HUES64 (cell line): ENCODE measurements around the gene TBKBP1.
"Not testable (repeated sequence)": the region's sequence is repeated elsewhere in the genome, so short reads cannot be mapped to it uniquely, and the experiment has no call there.

Experiments used
- H3K27ac ChIP-seq: 2 replicates; pipeline ENCODE4 v1.7.0; 2013; ENCODE audit warnings: low read depth, low read length, inconsistent platforms
- H3K27me3 ChIP-seq: 2 replicates; pipeline ENCODE4 v1.6.1; 2013; ENCODE audit warnings: mild to moderate bottlenecking, low read length; ENCODE audit not compliant: insufficient read depth
- H3K36me3 ChIP-seq: 2 replicates; pipeline ENCODE4 v1.6.1; 2013; ENCODE audit warnings: mild to moderate bottlenecking, low read length; ENCODE audit not compliant: insufficient read depth
- H3K4me1 ChIP-seq: 2 replicates; pipeline ENCODE4 v1.6.1; 2013; ENCODE audit warnings: mild to moderate bottlenecking, low read length, moderate library complexity; ENCODE audit not compliant: insufficient read depth
- H3K4me3 ChIP-seq: 2 replicates; pipeline ENCODE4 v1.5.1; 2013; ENCODE audit warnings: mild to moderate bottlenecking, low read length, moderate library complexity
- H3K9ac ChIP-seq: 2 replicates; pipeline ENCODE4 v1.6.1; 2013; ENCODE audit warnings: mild to moderate bottlenecking, low read depth, low read length
- H3K9me3 ChIP-seq: 2 replicates; pipeline ENCODE4 v1.6.1; 2013; ENCODE audit warnings: low read depth, low read length; ENCODE audit not compliant: insufficient read depth
- WGBS: fragments of 150-250, 120-280 bp; methylation state at CpG from one replicate; pipeline ENCODE4 v1.1.7; 2013; ENCODE audit warnings: missing lambda C conversion rate; 5-methylcytosine and 5-hydroxymethylcytosine counted together

Gene TBKBP1

GRCh38 chr17:47739150-47739549 is 45.2 kb downstream of the TBKBP1 start:
- Histone ChIP-seq H3K4me3 (no peak overlapping the region), H3K27ac (no peak overlapping the region), H3K36me3 (no peaks in the 10 kb centered on the region), H3K9ac (no peak overlapping the region), H3K27me3 (peaks cover 38% of the 10 kb centered on the region), H3K9me3 (no peaks in the 10 kb centered on the region), H3K4me1 (no peaks in the 10 kb centered on the region)
- 92% methylated on average over 7 of the region's 8 CpGs for WGBS

- H3K27me3 ChIP-seq: peaks cover 30% of the 10 kb centered on the region
- H3K36me3 ChIP-seq, H3K27ac ChIP-seq, H3K4me1 ChIP-seq, H3K9me3 ChIP-seq, H3K4me3 ChIP-seq, H3K9ac ChIP-seq: not testable (repeated sequence)
- WGBS: 94% methylated on average over 12 of the region's 12 CpGs
These were observed 46.0 kb downstream of the TBKBP1 start for GRCh38 chr17:47739945-47740344.

- H3K4me3 ChIP-seq: no peak overlapping the region
- H3K36me3 ChIP-seq: no peaks in the 10 kb centered on the region
- peaks cover 19% of the 10 kb centered on the region for H3K27me3 ChIP-seq
- H3K9ac ChIP-seq: no peak overlapping the region
- no peaks in the 10 kb centered on the region for H3K4me1 ChIP-seq
- WGBS: 92% methylated on average over 11 of the region's 11 CpGs
- H3K9me3 ChIP-seq: no peaks in the 10 kb centered on the region
- H3K27ac ChIP-seq: no peak overlapping the region
These were observed 47.3 kb downstream of the TBKBP1 start for GRCh38 chr17:47741109-47741792.

- H3K27ac ChIP-seq: no peak overlapping the region
- WGBS: 88% methylated on average over 9 of the region's 9 CpGs
These were observed 47.8 kb downstream of the TBKBP1 start for GRCh38 chr17:47741793-47742145.

GRCh38 chr17:47742319-47743181 is 48.6 kb downstream of the TBKBP1 start:
- H3K4me1 ChIP-seq: no peaks in the 10 kb centered on the region

More at GRCh38 chr17:47741793-47742145, 47.8 kb downstream of the TBKBP1 start:
- no peak overlapping the region for H3K4me3 ChIP-seq
- no peaks in the 10 kb centered on the region for H3K4me1 ChIP-seq
- H3K27me3 ChIP-seq: peaks cover 14% of the 10 kb centered on the region
- no peaks in the 10 kb centered on the region for H3K36me3 ChIP-seq
- no peaks in the 10 kb centered on the region for H3K9me3 ChIP-seq
- no peak overlapping the region for H3K9ac ChIP-seq

GRCh38 chr17:47744168-47745036 is 50.4 kb downstream of the TBKBP1 start:
- Histone ChIP-seq H3K27me3 (peaks cover 9% of the 10 kb centered on the region), H3K9ac (no peak overlapping the region), H3K9me3 (no peaks in the 10 kb centered on the region), H3K27ac (no peak overlapping the region), H3K4me3 (no peak overlapping the region), H3K36me3 (no peaks in the 10 kb centered on the region), H3K4me1 (no peaks in the 10 kb centered on the region)
- 85% methylated on average over 22 of the region's 22 CpGs for WGBS

More at GRCh38 chr17:47742319-47743181, 48.6 kb downstream of the TBKBP1 start:
- no peak overlapping the region for H3K9ac ChIP-seq
- H3K36me3 ChIP-seq: no peaks in the 10 kb centered on the region
- H3K4me3 ChIP-seq: no peak overlapping the region
- 38% methylated on average over 25 of the region's 26 CpGs for WGBS
- H3K27me3 ChIP-seq: peaks cover 9% of the 10 kb centered on the region
- H3K27ac ChIP-seq: no peak overlapping the region
- H3K9me3 ChIP-seq: no peaks in the 10 kb centered on the region

- H3K27me3 ChIP-seq: peaks cover 9% of the 10 kb centered on the region
- WGBS: 87% methylated on average over 10 of the region's 10 CpGs
- H3K36me3 ChIP-seq: no peaks in the 10 kb centered on the region
- H3K9ac ChIP-seq: no peak overlapping the region
- no peaks in the 10 kb centered on the region for H3K4me1 ChIP-seq
- no peak overlapping the region for H3K4me3 ChIP-seq
- H3K9me3 ChIP-seq: no peaks in the 10 kb centered on the region
- H3K27ac ChIP-seq: no peak overlapping the region
These were observed 51.0 kb downstream of the TBKBP1 start for GRCh38 chr17:47745037-47745380.

GRCh38 chr17:47751471-47751870 is 57.5 kb downstream of the TBKBP1 start:
- no peaks in the 10 kb centered on the region for H3K4me1 ChIP-seq
- H3K4me3 ChIP-seq: no peak overlapping the region
- 84% methylated on average over 3 of the region's 3 CpGs for WGBS
- H3K36me3 ChIP-seq: no peaks in the 10 kb centered on the region
- H3K9ac ChIP-seq: no peak overlapping the region
- peaks cover 7% of the 10 kb centered on the region for H3K27me3 ChIP-seq
- no peaks in the 10 kb centered on the region for H3K9me3 ChIP-seq
- no peak overlapping the region for H3K27ac ChIP-seq

- H3K27ac ChIP-seq: no peak overlapping the region
- no peak overlapping the region for H3K4me3 ChIP-seq
- peaks cover 18% of the 10 kb centered on the region; the same call in 1 of the 2 replicates for H3K27me3 ChIP-seq
- WGBS: no CpG with 5 or more reads among the region's 1 CpG
- no peak overlapping the region for H3K9ac ChIP-seq
- no peaks in the 10 kb centered on the region for H3K36me3 ChIP-seq
- no peaks in the 10 kb centered on the region for H3K4me1 ChIP-seq
- H3K9me3 ChIP-seq: 0 out of 2 replicates have a peak, but pooled peaks cover 3% of the 10 kb centered on the region
These were observed 63.4 kb downstream of the TBKBP1 start for GRCh38 chr17:47757386-47757785.

- Histone ChIP-seq H3K27ac (no peak overlapping the region), H3K27me3 (peaks cover 14% of the 10 kb centered on the region; the same call in 1 of the 2 replicates), H3K4me3 (no peak overlapping the region), H3K4me1 (no peaks in the 10 kb centered on the region), H3K9me3 (peaks cover 7% of the 10 kb centered on the region; the same call in 1 of the 2 replicates), H3K9ac (no peak overlapping the region), H3K36me3 (no peaks in the 10 kb centered on the region)
- WGBS: 79% methylated on average over 4 of the region's 5 CpGs
These were observed 66.6 kb downstream of the TBKBP1 start for GRCh38 chr17:47760409-47761140.
